PC-9 (cell line): ENCODE data around the gene FOXC1. TPM values are rescaled to one million over a fixed set of nuclear protein-coding genes. Genes with fewer than 3 reads are reported as not detected.

Source experiments
- BruUV-seq: library from RNA; stranded (reverse); fragments of 400-500 nt; replicated peaks from 2 replicates; lab custom pipeline; 2021; lab: Mats Ljungman, UMichigan
- CTCF ChIA-PET: fragments of 300-600 bp; sonication (Branson Sonifier 250); formaldehyde crosslinking; loops from one replicate; lab custom pipeline; 2022; ENCODE audit warnings: antibody characterized with exemption; lab: Charles Lee
- POLR2A ChIA-PET: fragments of 300-600 bp; sonication (Branson Sonifier 250); formaldehyde crosslinking; loops from one replicate; lab custom pipeline; 2022; ENCODE audit warnings: antibody characterized with exemption; ENCODE audit not compliant: unreplicated experiment; lab: Charles Lee
- DNase-seq, 2 experiments: peaks; one replicate each; pipeline versions ENCODE4 v3.0.0 to v3.0.0-alpha.2; 2015 to 2022; ENCODE audit warnings: mixed read lengths in 1 of 2
- H2AFZ ChIP-seq: fragments of 200-600 bp; sonication (generic); 2 replicates; pipeline ENCODE4 v1.8.1; 2017; ENCODE audit warnings: antibody characterized with exemption
- H3F3A ChIP-seq: fragments of 200-600 bp; sonication (generic); 2 replicates; pipeline ENCODE4 v1.8.1; 2017; ENCODE audit warnings: antibody characterized with exemption, mild to moderate bottlenecking, low read depth; ENCODE audit not compliant: insufficient read depth
- H3K27ac ChIP-seq: fragments of 200-600 bp; sonication (generic); 2 replicates; pipeline ENCODE4 v1.6.1; 2016; ENCODE audit warnings: mixed run types
- H3K27me3 ChIP-seq: fragments of 200-600 bp; sonication (generic); 2 replicates; pipeline ENCODE4 v1.6.1; 2016; ENCODE audit warnings: low read depth, mixed run types; ENCODE audit not compliant: insufficient read depth
- H3K36me3 ChIP-seq: fragments of 200-600 bp; sonication (generic); 2 replicates; pipeline ENCODE4 v1.6.1; 2016; ENCODE audit warnings: low read depth, mixed run types
- H3K4me1 ChIP-seq: fragments of 200-600 bp; sonication (generic); replicated peaks from 2 replicates; pipeline ENCODE4 v1.6.1; 2016; ENCODE audit warnings: mixed run types; ENCODE audit not compliant: insufficient read depth
- H3K4me2 ChIP-seq: fragments of 200-600 bp; sonication (generic); 2 replicates; pipeline ENCODE4 v1.6.1; 2017; ENCODE audit warnings: mixed run types
- H3K4me3 ChIP-seq: fragments of 200-600 bp; sonication (generic); 2 replicates; pipeline ENCODE4 v1.6.1; 2016; ENCODE audit warnings: mixed run types
- H3K79me2 ChIP-seq: fragments of 200-600 bp; sonication (generic); 2 replicates; pipeline ENCODE4 v1.6.1; 2017; ENCODE audit warnings: low read depth, mixed run types
- H3K9me2 ChIP-seq: fragments of 200-600 bp; sonication (generic); 2 replicates; pipeline ENCODE4 v1.8.1; 2017; ENCODE audit warnings: mild to moderate bottlenecking; ENCODE audit not compliant: insufficient read depth
- H3K9me3 ChIP-seq: fragments of 200-600 bp; sonication (generic); 2 replicates; pipeline ENCODE4 v1.8.1; 2016; ENCODE audit warnings: low read depth; ENCODE audit not compliant: insufficient read depth
- H4K20me1 ChIP-seq: fragments of 200-600 bp; sonication (generic); 2 replicates; pipeline ENCODE4 v1.8.1; 2017; ENCODE audit not compliant: insufficient read depth
- EZH2 ChIP-seq: fragments of 200-600 bp; sonication (generic); IDR thresholded peaks from 2 replicates; pipeline ENCODE4 v1.8.0; 2017; ENCODE audit warnings: antibody characterized with exemption, low read depth
- intact Hi-C: fragments of 100-400 bp; cut with micrococcal nuclease; formaldehyde crosslinking; loops from one replicate; pipeline ENCODE4 v1.10.0; 2022; ENCODE audit not compliant: unreplicated experiment
- total RNA-seq: library from RNA; stranded (reverse); gene quantifications from 2 replicates; pipeline ENCODE4 v1.2.3, GENCODE V29; 2021
- TF ChIP-seq, protein P1 (sequence below): fragments of 200-600 bp; sonication (generic); conservative IDR thresholded peaks from 2 replicates; pipeline ENCODE4 v1.6.1; 2017; ENCODE audit warnings: mixed run types, antibody characterized with exemption, mild to moderate bottlenecking, moderate library complexity

The FOXC1 gene
- total RNA-seq, 1 experiment from 2014 or later = 18.6 TPM

DNA sequence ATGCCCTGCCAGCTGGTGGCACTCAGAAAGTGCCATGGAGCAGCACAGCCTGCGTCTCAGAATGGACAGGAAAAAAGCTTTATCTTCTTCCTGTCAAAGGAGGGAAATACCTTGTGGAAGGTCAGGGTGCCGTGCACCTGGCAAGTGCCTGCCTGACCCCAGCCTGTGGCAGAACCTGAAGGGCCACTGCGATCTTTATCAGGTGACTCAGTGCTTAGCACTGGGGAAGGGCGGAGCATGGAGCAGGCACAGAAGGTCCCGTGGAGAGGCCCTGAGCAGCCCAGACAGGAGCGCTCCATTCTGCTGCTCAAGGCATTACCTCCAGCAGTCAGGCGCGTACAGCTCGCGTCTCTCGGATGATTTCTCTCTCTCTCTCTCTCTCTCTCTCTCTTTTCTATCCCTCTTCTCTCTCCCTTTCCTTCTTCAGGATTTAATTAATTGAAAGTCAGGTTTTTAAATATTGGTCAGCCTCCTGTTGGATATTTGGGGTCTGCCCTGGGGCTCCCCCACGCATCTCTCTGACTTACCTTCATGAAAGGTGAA lies 31.7 kb downstream of the FOXC1 start:
- Histone ChIP-seq H3K4me1 (peaks cover 45% of the 10 kb centered on the region), H3K4me2 (peak overlapping the region; percentile 74), H4K20me1 (no peaks in the 10 kb centered on the region), H3K36me3 (no peaks in the 10 kb centered on the region), H2AFZ (no peak overlapping the region), H3F3A (peaks cover 18% of the 10 kb centered on the region; the same call in 1 of the 2 replicates), H3K9me3 (no peaks in the 10 kb centered on the region), H3K4me3 (peak overlapping the region; percentile 33; the same call in 1 of the 2 replicates), H3K27ac (peak overlapping the region; percentile 62), H3K9me2 (no peaks in the 10 kb centered on the region), H3K79me2 (no peaks in the 10 kb centered on the region), H3K27me3 (no peaks in the 10 kb centered on the region)
- CTCF ChIA-PET = no interaction called here
- intact Hi-C loops = loop anchor here (1.0 to 2.0 kb wide), 3 partner anchors 29 to 275 kb away; no protein-coding TSS in a partner anchor
- TF ChIP-seq EZH2 = no peak
- TF ChIP-seq, protein P1, sequence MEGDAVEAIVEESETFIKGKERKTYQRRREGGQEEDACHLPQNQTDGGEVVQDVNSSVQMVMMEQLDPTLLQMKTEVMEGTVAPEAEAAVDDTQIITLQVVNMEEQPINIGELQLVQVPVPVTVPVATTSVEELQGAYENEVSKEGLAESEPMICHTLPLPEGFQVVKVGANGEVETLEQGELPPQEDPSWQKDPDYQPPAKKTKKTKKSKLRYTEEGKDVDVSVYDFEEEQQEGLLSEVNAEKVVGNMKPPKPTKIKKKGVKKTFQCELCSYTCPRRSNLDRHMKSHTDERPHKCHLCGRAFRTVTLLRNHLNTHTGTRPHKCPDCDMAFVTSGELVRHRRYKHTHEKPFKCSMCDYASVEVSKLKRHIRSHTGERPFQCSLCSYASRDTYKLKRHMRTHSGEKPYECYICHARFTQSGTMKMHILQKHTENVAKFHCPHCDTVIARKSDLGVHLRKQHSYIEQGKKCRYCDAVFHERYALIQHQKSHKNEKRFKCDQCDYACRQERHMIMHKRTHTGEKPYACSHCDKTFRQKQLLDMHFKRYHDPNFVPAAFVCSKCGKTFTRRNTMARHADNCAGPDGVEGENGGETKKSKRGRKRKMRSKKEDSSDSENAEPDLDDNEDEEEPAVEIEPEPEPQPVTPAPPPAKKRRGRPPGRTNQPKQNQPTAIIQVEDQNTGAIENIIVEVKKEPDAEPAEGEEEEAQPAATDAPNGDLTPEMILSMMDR = no peak
- no TSS peak for BruUV-seq
- POLR2A ChIA-PET = interaction anchor here (0.6 kb wide), 2 partner anchors 30 to 954 kb away, joined by 3 to 5 read pairs; no protein-coding TSS in a partner anchor
- peak; percentile 94 for DNase-seq

DNA sequence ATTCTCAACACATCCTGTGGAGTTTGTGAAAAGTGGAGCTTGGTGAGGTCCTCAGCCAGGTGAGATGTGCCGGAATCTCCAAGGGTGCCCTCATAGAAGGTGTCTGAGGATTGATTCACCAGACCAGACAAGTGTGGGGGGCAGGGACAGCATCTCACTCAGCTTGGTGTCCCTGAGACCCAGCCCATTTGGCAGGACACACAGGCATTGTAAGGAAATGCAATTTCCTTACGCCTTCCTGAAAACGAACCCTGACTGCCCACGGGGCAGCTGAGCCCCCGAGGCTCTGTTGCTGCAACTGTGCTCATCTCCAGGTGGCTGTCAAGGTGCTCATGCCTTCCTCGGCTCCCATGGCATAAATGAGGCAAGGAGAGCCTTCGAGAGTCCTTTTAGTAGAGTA lies 33.4 kb downstream of the FOXC1 start:
- Histone ChIP-seq H3K36me3 (no peaks in the 10 kb centered on the region), H2AFZ (no peak overlapping the region), H4K20me1 (no peaks in the 10 kb centered on the region), H3K79me2 (no peaks in the 10 kb centered on the region), H3K27me3 (no peaks in the 10 kb centered on the region), H3K27ac (no peak overlapping the region), H3K4me1 (peaks cover 28% of the 10 kb centered on the region), H3K4me3 (no peak overlapping the region), H3F3A (0 out of 2 replicates have a peak, but pooled peaks cover under 1% of the 10 kb centered on the region), H3K4me2 (no peak overlapping the region), H3K9me2 (no peaks in the 10 kb centered on the region), H3K9me3 (no peaks in the 10 kb centered on the region)
- ChIA-PET POLR2A (no interaction called here), CTCF (no interaction called here)
- no peak for DNase-seq
- no TSS peak for BruUV-seq
- TF ChIP-seq, protein P1 = no peak
- TF ChIP-seq EZH2 = no peak
- intact Hi-C loops = no loop called here

DNA sequence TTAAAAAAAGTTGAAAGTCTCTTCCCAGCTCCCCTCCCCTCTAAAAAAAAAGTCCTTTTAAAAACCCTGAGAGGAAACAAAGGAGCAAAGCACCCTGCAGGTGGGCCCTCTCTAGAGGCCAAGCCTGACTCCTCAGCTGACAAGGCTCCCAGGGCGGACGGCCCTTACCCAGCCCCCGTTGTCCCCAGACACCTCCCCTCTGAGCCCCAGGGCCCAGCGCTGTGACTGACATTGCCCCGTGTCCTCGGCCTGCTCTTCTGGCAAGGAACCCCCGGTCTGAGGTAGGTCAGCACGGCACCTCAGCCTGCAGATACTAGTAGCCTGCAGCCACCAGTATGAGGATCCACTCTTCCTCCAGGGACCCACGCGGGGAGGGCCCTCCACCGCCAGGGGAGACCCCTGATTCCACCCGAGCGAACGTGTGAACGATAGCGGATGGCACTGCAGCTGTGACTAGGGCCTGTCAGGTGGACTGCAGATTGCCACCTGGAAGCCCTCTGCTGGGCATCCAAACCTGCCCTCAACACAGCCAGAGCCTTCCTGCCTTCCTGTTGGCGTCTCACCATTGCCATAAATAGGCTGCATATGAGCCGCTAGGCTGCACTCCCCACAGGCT lies 34.2 kb downstream of the FOXC1 start:
- intact Hi-C loops = no loop called here
- DNase-seq = no peak

More for the DNA sequence above, 34.2 kb downstream of the FOXC1 start:
- no peak overlapping the region for H3K4me3 ChIP-seq
- BruUV-seq = no TSS peak
- H2AFZ ChIP-seq = no peak overlapping the region
- no peaks in the 10 kb centered on the region for H3F3A ChIP-seq
- no peaks in the 10 kb centered on the region for H3K79me2 ChIP-seq
- TF ChIP-seq EZH2 = no peak
- TF ChIP-seq, protein P1 = no peak
- ChIA-PET CTCF (no interaction called here), POLR2A (no interaction called here)
- no peaks in the 10 kb centered on the region for H3K27me3 ChIP-seq
- H3K9me3 ChIP-seq = no peaks in the 10 kb centered on the region
- H3K4me2 ChIP-seq = no peak overlapping the region
- H3K9me2 ChIP-seq = no peaks in the 10 kb centered on the region
- H4K20me1 ChIP-seq = no peaks in the 10 kb centered on the region
- H3K4me1 ChIP-seq = peaks cover 26% of the 10 kb centered on the region
- H3K36me3 ChIP-seq = no peaks in the 10 kb centered on the region
- H3K27ac ChIP-seq = no peak overlapping the region
